ENCODE data around the gene SLC17A2. TPM values are rescaled to one million over a fixed set of nuclear protein-coding genes. Genes with fewer than 3 reads are reported as not detected.

The SLC17A2 gene
- total and polyA plus RNA-seq, 2 experiments from 2014 or later = not detected

- Mint-ChIP-seq H3K9me3 (peaks cover 41% of the 10 kb centered on the region), H3K27me3 (ENCODE audit: insufficient read depth, low read depth, poor library complexity) (peaks cover 10% of the 10 kb centered on the region), H3K4me1 (peaks cover 48% of the 10 kb centered on the region), H3K4me3 (peak overlapping the region; percentile 67; the same call in 2 of the 3 replicates), H3K36me3 (ENCODE audit: low read depth) (peaks cover 39% of the 10 kb centered on the region), H3K27ac (no peak overlapping the region)
- H4K20me1 ChIP-seq (replicated peaks; ENCODE audit: insufficient read depth) = no peaks in the 10 kb centered on the region
- ATAC-seq (no peak), DNase-seq (ENCODE audit: low spot score) (peak; percentile 9)
- H3F3A ChIP-seq (replicated peaks; ENCODE audit: low read depth) = no peaks in the 10 kb centered on the region
- H3K9me2 ChIP-seq (ENCODE audit: insufficient read depth) = no peaks in the 10 kb centered on the region
- 0 out of 2 replicates have a peak, but pooled peaks cover 11% of the 10 kb centered on the region for H3K36me3 ChIP-seq (ENCODE audit: insufficient read depth)
- peak overlapping the region; percentile 29; the same call in 1 of the 2 replicates for H2AFZ ChIP-seq
- no peak for TF ChIP-seq CREB1 (CRISPR knock-in tag; IDR thresholded peaks at IDR 0.05; ENCODE audit: low read depth)
- no peak for TF ChIP-seq EZH2 (IDR thresholded peaks at IDR 0.05; ENCODE audit: low read depth, unreplicated experiment)
- TF ChIP-seq ZNF114 (CRISPR knock-in tag; IDR thresholded peaks at IDR 0.05) = no peak
- no peak for TF ChIP-seq ETS1 (IDR thresholded peaks at IDR 0.05)
- TF ChIP-seq ZNF462 (CRISPR knock-in tag; IDR thresholded peaks at IDR 0.05) = no peak
- peak in 1 of 2 experiments; percentile 17; a peak in 1 of 4 replicates for TF ChIP-seq CTCF (conservative IDR thresholded peaks at IDR 0.05; ENCODE audit: low read depth in 2 of 2)
- peak overlapping the region; percentile 74; the same call in 1 of the 2 replicates for H3K4me2 ChIP-seq
- no peak overlapping the region for H3K4me3 ChIP-seq
- H3K79me2 ChIP-seq (replicated peaks; ENCODE audit: insufficient read depth) = no peaks in the 10 kb centered on the region
- no peak overlapping the region for H3K27ac ChIP-seq (ENCODE audit: low read depth)
- peaks cover 47% of the 10 kb centered on the region for H3K4me1 ChIP-seq (ENCODE audit: insufficient read depth)
- H3K27me3 ChIP-seq (ENCODE audit: insufficient read depth) = peaks cover 13% of the 10 kb centered on the region
Observed at GRCh38 chr6:25961619-25962148, 31.2 kb upstream of the SLC17A2 start.
